T-helper 1 cell treated with Interleukin-12 subunit alpha and Interleukin-12 subunit beta and Interleukin-4 antibody, amounts not matched to agents 30 μg/mL and 1 μg/mL, for 36 hours (primary cell): Measurements from ENCODE around the gene DTX3.
"Not testable (repeated sequence)": the region's sequence is repeated elsewhere in the genome, so short reads cannot be mapped to it uniquely, and the experiment has no call there.

Experiments
- H3K27ac Mint-ChIP-seq: one replicate; pipeline ENCODE4 v1.8.0; 2021; ENCODE audit warnings: mild to moderate bottlenecking, mixed read lengths
- H3K27me3 Mint-ChIP-seq: one replicate; pipeline ENCODE4 v1.8.0; 2021; ENCODE audit warnings: low read depth, mixed read lengths
- H3K36me3 Mint-ChIP-seq: one replicate; pipeline ENCODE4 v1.8.0; 2021; ENCODE audit warnings: low read depth, mixed read lengths
- H3K4me1 Mint-ChIP-seq: one replicate; pipeline ENCODE4 v1.8.0; 2021; ENCODE audit warnings: low read depth, mixed read lengths
- H3K4me3 Mint-ChIP-seq: one replicate; pipeline ENCODE4 v1.8.0; 2021; ENCODE audit warnings: mild to moderate bottlenecking, moderate library complexity, mixed read lengths
- H3K9me3 Mint-ChIP-seq: one replicate; pipeline ENCODE4 v1.8.0; 2021; ENCODE audit warnings: mixed read lengths

DTX3 gene

GRCh38 chr12:57640175-57641042 lies 35.8 kb downstream of the DTX3 start:
- Mint-ChIP-seq H3K36me3 (no peaks in the 10 kb centered on the region), H3K27me3 (peaks cover 39% of the 10 kb centered on the region), H3K4me1 (no peaks in the 10 kb centered on the region), H3K9me3 (no peaks in the 10 kb centered on the region), H3K4me3 (no peak overlapping the region), H3K27ac (no peak overlapping the region)

DNA sequence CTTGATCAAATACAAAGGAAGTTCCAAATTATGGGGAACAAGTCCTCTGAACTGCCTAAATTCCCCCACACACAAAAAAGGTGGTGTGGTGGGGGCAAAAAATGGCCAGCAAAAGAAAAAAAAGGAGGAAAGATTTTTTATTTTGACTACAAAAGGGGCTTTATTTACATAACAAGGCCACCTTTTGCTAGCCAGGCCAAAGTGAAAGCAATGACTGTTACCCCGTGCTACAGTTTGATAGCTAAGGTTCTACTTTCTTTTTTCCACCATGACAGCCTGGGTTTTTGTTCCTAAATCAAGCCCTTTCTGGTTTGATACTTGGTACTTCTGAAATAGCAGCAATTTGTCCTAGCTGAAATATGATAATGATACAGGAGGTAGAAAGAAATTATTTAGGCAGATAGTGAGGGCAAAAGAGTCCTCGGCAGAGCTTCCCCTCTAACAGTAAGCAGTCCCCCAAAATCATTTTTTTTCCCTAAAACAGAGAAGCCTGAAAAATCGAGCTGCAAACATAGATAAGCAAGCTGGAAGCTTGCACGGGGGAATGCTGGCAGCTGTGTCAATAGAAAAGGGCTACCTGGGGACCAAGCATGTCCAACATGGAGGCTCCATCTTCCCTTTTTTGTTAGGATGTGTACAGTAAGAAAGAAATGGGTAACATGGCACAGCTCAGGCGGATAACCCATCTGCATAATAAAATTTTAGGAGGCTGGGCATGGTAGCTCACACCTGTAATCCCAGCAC lies 37.2 kb downstream of the DTX3 start:
- no peak overlapping the region for H3K4me3 Mint-ChIP-seq
- H3K4me1 Mint-ChIP-seq = no peaks in the 10 kb centered on the region
- peaks cover 36% of the 10 kb centered on the region for H3K27me3 Mint-ChIP-seq
- no peaks in the 10 kb centered on the region for H3K9me3 Mint-ChIP-seq
- no peaks in the 10 kb centered on the region for H3K36me3 Mint-ChIP-seq
- no peak overlapping the region for H3K27ac Mint-ChIP-seq

DNA sequence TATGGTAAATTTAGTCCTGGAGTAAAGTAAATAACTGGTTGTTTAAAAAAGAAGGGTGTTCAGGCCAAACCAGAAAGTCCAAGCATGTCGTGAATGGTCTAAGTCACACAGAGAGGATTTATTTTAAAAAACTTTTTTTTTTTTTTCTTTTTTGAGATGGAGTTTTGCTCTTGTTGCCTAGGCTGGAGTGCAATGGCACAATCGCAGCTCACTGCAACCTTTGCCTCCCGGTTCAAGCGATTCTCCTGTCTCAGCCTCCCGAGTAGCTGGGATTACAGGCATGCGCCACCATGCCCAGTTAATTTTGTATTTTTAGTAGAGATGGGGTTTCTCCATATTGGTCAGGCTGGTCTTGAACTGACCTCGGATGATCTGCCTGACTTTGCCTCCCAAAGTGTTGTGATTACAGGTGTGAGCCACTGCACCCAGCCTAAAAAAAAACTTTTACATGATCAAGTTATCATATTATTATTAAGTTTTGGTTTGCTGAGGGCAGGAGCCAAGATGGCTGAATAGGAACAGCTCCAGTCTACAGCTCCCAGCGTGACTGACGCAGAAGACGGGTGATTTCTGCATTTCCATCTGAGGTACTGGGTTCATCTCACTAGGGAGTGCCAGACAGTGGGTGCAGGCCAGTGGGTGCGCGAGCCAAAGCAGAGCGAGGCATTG lies 41.5 kb downstream of the DTX3 start:
- not testable (repeated sequence) for H3K9me3 Mint-ChIP-seq, H3K27me3 Mint-ChIP-seq, H3K27ac Mint-ChIP-seq, H3K4me1 Mint-ChIP-seq, H3K36me3 Mint-ChIP-seq, H3K4me3 Mint-ChIP-seq

- H3K4me3 Mint-ChIP-seq, H3K27me3 Mint-ChIP-seq, H3K4me1 Mint-ChIP-seq: not testable (repeated sequence)
Observed at GRCh38 chr12:57646659-57647049, 42.0 kb downstream of the DTX3 start.

GRCh38 chr12:57654042-57654441 lies 49.4 kb downstream of the DTX3 start:
- H3K9me3 Mint-ChIP-seq = peaks cover 17% of the 10 kb centered on the region
- no peak overlapping the region for H3K27ac Mint-ChIP-seq
- no peaks in the 10 kb centered on the region for H3K36me3 Mint-ChIP-seq
- no peaks in the 10 kb centered on the region for H3K4me1 Mint-ChIP-seq
- peaks cover 4% of the 10 kb centered on the region for H3K27me3 Mint-ChIP-seq
- no peak overlapping the region for H3K4me3 Mint-ChIP-seq

More at GRCh38 chr12:57646659-57647049, 42.0 kb downstream of the DTX3 start:
- H3K36me3 Mint-ChIP-seq, H3K27ac Mint-ChIP-seq, H3K9me3 Mint-ChIP-seq: not testable (repeated sequence)

DNA sequence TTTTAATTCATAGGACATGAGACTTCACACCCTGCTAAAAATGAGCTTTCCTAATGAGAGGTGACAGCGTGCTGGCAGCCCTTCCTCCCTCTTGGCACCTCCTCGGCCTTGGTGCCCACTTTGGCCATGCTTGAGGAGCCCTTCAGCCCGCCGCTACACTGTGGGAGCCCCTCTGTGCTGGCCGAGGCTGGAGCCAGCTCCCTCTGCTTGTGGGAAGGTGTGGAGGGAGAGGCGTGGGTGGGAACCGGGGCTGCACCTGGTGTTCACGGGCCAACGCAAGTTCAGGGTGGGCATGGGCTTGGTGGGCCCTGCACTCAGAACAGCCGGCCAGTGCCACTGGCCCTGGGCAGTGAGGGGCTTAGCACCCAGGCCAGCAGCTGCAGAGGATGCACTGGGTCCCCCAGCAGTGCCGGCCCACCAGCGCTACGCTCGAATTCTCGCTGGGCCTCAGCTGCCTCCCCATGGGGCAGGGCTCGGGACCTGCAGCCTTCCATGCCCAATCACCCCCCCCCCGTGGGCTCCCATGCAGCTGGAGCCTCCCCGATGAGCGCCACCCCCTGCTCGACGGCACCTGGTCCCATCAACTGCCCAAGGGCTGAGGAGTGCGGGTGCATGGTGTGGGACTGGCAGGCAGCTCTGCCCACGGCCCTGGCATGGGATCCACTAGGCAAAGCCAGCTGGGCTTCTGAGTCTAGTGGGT lies 51.1 kb downstream of the DTX3 start:
- Mint-ChIP-seq H3K4me3 (no peak overlapping the region), H3K9me3 (peaks cover 17% of the 10 kb centered on the region), H3K27ac (no peak overlapping the region), H3K27me3 (peaks cover 4% of the 10 kb centered on the region), H3K4me1 (no peaks in the 10 kb centered on the region), H3K36me3 (no peaks in the 10 kb centered on the region)

DNA sequence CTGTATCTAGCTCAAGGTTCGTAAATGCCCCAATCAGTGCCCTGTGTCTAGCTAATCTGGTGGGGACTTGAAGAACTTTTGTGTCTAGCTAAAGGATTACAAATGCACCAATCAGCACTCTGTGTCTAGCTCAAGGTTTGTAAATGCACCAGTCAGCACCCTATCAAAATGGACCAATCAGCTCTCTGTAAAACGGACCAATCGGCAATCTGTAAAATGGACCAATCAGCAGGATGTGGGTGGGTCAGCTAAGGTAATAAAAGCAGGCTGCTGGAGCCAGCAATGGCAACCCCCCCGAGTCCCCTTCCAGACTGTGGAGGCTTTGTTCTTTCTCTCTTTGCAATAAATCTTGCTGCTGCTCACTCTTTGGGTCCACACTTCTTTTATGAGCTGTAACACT lies 51.8 kb downstream of the DTX3 start:
- H3K36me3 Mint-ChIP-seq, H3K27me3 Mint-ChIP-seq, H3K4me1 Mint-ChIP-seq, H3K4me3 Mint-ChIP-seq, H3K27ac Mint-ChIP-seq: not testable (repeated sequence)
- H3K9me3 Mint-ChIP-seq = peaks cover 23% of the 10 kb centered on the region

DNA sequence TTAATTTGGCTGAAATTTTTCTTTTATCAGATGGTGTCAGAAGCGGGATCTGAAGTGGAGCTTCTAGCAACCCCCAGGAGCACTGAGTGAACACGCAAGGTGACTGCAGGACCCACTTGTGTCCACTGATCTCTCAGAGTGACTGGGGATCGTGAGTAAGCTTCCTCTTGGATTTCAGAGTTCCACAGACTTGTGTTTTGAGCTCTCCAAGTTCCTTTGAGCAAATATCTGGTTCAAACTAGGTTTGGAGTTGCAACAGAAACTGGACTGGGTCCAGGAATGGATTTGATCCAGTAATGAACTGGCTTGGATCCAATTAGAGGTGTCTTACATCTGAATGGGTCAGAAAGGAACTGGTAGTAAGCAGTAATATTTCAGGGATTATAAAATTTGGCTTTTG lies 53.1 kb downstream of the DTX3 start:
- no peaks in the 10 kb centered on the region for H3K36me3 Mint-ChIP-seq
- no peak overlapping the region for H3K27ac Mint-ChIP-seq
- H3K27me3 Mint-ChIP-seq = peaks cover 4% of the 10 kb centered on the region
- no peaks in the 10 kb centered on the region for H3K4me1 Mint-ChIP-seq
- H3K9me3 Mint-ChIP-seq = peaks cover 22% of the 10 kb centered on the region
- H3K4me3 Mint-ChIP-seq = no peak overlapping the region

- Mint-ChIP-seq H3K27me3 (peaks cover 4% of the 10 kb centered on the region), H3K4me3 (no peak overlapping the region), H3K4me1 (no peaks in the 10 kb centered on the region), H3K36me3 (no peaks in the 10 kb centered on the region), H3K27ac (no peak overlapping the region), H3K9me3 (peaks cover 19% of the 10 kb centered on the region)
Observed at GRCh38 chr12:57658890-57659289, 54.3 kb downstream of the DTX3 start.
